GM21529 (cell line): Measurements from ENCODE around the gene RIN3.

Source experiments
- ATAC-seq: cut with Tn5 transposase; IDR thresholded peaks from one replicate; pipeline ENCODE4 v1.9.1; 2021; ENCODE audit not compliant: unreplicated experiment

Gene RIN3

GRCh38 chr14:92575061-92575747 lies 61.6 kb downstream of the RIN3 start:
- no peak for ATAC-seq

GRCh38 chr14:92575748-92576303 lies 62.2 kb downstream of the RIN3 start:
- no peak for ATAC-seq

GRCh38 chr14:92577321-92577742 lies 63.8 kb downstream of the RIN3 start:
- peak; percentile 84 for ATAC-seq

GRCh38 chr14:92578511-92578910 lies 64.9 kb downstream of the RIN3 start:
- ATAC-seq, result no peak

GRCh38 chr14:92579244-92579936 lies 65.8 kb downstream of the RIN3 start:
- ATAC-seq, result no peak

- ATAC-seq, result no peak
These were observed 67.6 kb downstream of the RIN3 start for GRCh38 chr14:92581206-92581605.

GRCh38 chr14:92581966-92582566 lies 68.5 kb downstream of the RIN3 start:
- ATAC-seq, result no peak

GRCh38 chr14:92582706-92583452 lies 69.3 kb downstream of the RIN3 start:
- ATAC-seq, result peak; percentile 60

- no peak for ATAC-seq
These were observed 70.6 kb downstream of the RIN3 start for GRCh38 chr14:92584220-92584619.

- ATAC-seq, result no peak
These were observed 71.2 kb downstream of the RIN3 start for GRCh38 chr14:92584816-92585215.

GRCh38 chr14:92585981-92586937 lies 72.7 kb downstream of the RIN3 start:
- ATAC-seq, result no peak

GRCh38 chr14:92586963-92587699 lies 73.5 kb downstream of the RIN3 start:
- ATAC-seq, result no peak

GRCh38 chr14:92587700-92588085 lies 74.1 kb downstream of the RIN3 start:
- ATAC-seq, result no peak

- no peak for ATAC-seq
These were observed 75.8 kb downstream of the RIN3 start for GRCh38 chr14:92589213-92589852.

- no peak for ATAC-seq
These were observed 76.6 kb downstream of the RIN3 start for GRCh38 chr14:92590176-92590575.

- no peak for ATAC-seq
These were observed 77.4 kb downstream of the RIN3 start for GRCh38 chr14:92590941-92591340.

GRCh38 chr14:92591346-92591745 lies 77.8 kb downstream of the RIN3 start:
- ATAC-seq, result no peak

- no peak for ATAC-seq
These were observed 81.7 kb downstream of the RIN3 start for GRCh38 chr14:92595267-92595666.

- no peak for ATAC-seq
These were observed 82.8 kb downstream of the RIN3 start for GRCh38 chr14:92596331-92596907.
